Mucosa of rectum (tissue), 2 donors: ENCODE results near the gene FERMT1.
A peak's percentile ranks its signal among the peaks of the same experiment; 100 is the strongest.
"Not testable (repeated sequence)": the region's sequence is repeated elsewhere in the genome, so short reads cannot be mapped to it uniquely, and the experiment has no call there.

Experiments
- H3K27ac ChIP-seq, 2 donors: one replicate each; pipeline ENCODE4 v1.7.0; 2013; ENCODE audit warnings: inconsistent platforms in 2 of 2, low read depth in 2 of 2, low read length in 2 of 2
- H3K27me3 ChIP-seq, 2 donors: one replicate each; pipeline ENCODE4 v1.7.0; 2013; ENCODE audit warnings: low read length in 2 of 2; ENCODE audit not compliant: control insufficient read depth in 2 of 2, insufficient read depth in 2 of 2
- H3K36me3 ChIP-seq, 2 donors: one replicate each; pipeline ENCODE4 v1.7.0; 2013; ENCODE audit warnings: low read length in 2 of 2; ENCODE audit not compliant: control insufficient read depth in 2 of 2, insufficient read depth in 2 of 2
- H3K4me1 ChIP-seq, 2 donors: one replicate each; pipeline ENCODE4 v1.7.0; 2013; ENCODE audit warnings: low read length in 2 of 2, mild to moderate bottlenecking in 1 of 2; ENCODE audit not compliant: control insufficient read depth in 2 of 2, insufficient read depth in 2 of 2
- H3K4me3 ChIP-seq, 2 donors: one replicate each; pipeline ENCODE4 v1.7.0; 2013; ENCODE audit warnings: low read length in 2 of 2
- H3K9ac ChIP-seq, 2 donors: one replicate each; pipeline ENCODE4 v1.7.0; 2013; ENCODE audit warnings: low read length in 2 of 2, low read depth in 1 of 2, mild to moderate bottlenecking in 1 of 2
- H3K9me3 ChIP-seq, 2 donors: one replicate each; pipeline ENCODE4 v1.7.0; 2013; ENCODE audit warnings: low read length in 2 of 2; ENCODE audit not compliant: control insufficient read depth in 2 of 2
- donor health status: healthy.
- donor health status: Normal muscosa, but diverticular disease.

Gene FERMT1

DNA sequence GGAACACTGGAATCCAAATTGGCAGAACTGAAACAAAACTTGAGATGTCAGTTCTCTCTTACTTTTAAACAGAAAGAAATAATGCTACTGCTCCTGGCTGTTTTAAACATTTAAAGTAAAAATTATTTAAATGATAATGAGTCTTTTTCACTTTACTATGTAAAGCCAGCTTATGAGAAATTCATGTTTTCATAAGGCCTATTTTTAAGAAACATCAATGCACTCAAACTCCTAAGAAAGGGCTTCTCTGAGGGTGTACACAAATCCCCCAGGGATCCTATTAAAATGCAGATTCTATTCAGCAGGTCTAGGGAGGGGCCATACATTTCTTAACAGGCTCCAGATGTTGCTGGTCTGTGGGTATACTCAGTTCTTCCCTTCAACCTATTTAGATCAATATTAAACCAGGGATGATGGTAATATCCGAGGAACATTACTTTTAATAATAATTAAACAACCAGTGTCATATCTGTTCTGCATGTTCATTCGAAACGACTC is 2.3 kb downstream of the FERMT1 start:
- Histone ChIP-seq H3K36me3 (peaks cover 16 to 20% of the 10 kb centered on the region in 2 donors), H3K4me3 (peak overlapping the region in 1 of 2 donors; percentile 38), H3K4me1 (peaks cover 8 to 25% of the 10 kb centered on the region in 2 donors), H3K9ac (no peak overlapping the region), H3K27ac (no peak overlapping the region), H3K27me3 (no peaks in the 10 kb centered on the region), H3K9me3 (no peaks in the 10 kb centered on the region)

DNA sequence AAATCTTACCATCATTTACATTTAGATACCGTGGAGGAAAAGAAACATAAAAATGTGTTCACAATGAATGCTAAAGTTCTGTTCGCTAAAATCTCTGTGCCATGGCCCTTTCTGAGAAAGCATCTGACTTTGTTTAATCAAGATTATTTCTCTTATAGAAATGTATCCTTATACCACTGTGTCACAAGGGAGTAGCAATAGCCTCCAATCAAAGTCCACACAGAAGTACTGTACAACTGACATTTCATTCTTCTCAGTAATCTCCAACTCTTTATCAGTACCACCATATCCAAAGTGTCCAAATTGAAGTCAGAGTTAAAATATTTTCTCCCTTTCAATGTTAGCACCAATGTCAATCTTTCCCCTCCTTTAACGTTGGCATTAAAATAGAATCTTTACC is 6.1 kb downstream of the FERMT1 start:
- Histone ChIP-seq H3K27ac (no peak overlapping the region), H3K4me3 (no peak overlapping the region), H3K4me1 (peaks cover 4 to 5% of the 10 kb centered on the region in 2 donors), H3K9ac (no peak overlapping the region), H3K36me3 (peaks cover 39 to 49% of the 10 kb centered on the region in 2 donors), H3K9me3 (peaks cover 0 to 2% of the 10 kb centered on the region in 2 donors), H3K27me3 (no peaks in the 10 kb centered on the region)

DNA sequence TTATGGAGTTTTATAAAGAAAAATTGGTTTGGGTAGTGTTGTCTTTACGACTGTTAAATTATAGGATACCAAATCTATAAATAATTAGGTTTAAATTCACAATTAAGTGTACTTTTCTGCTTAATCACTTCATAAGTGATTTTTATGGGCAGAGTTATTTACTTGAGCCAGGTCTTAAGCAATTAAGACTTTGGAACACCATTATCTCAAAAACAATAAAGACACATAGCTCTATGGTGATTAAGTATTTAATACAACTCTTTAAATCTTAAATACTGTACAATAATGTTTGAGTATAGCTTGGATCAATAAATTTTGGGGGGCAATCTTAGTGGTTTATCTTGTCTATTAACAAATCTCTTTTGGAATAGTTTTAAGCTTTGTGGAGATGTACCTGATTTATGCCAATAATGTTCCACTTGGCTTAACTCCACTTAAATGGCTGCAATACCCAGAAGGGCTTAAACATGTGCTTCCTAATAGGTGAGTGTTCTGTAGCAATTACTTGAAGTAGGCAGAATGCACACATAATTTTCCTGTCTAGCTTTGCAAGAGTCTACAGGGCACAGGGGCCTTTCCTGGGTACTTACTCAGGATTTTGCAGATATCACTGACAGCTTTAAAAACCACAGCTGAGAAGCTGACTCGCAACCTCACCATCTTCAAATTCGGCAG is 7.5 kb downstream of the FERMT1 start:
- H3K9me3 ChIP-seq, result peaks cover 0 to 2% of the 10 kb centered on the region in 2 donors
- H3K27me3 ChIP-seq, result no peaks in the 10 kb centered on the region
- peaks cover 43 to 53% of the 10 kb centered on the region in 2 donors for H3K36me3 ChIP-seq
- no peak overlapping the region for H3K27ac ChIP-seq
- H3K4me1 ChIP-seq, result no peaks in the 10 kb centered on the region
- H3K4me3 ChIP-seq, result no peak overlapping the region
- no peak overlapping the region for H3K9ac ChIP-seq

- Histone ChIP-seq H3K9ac (no peak overlapping the region), H3K9me3 (peaks cover 0 to 2% of the 10 kb centered on the region in 2 donors), H3K36me3 (peaks cover 48 to 59% of the 10 kb centered on the region in 2 donors), H3K27ac (no peak overlapping the region), H3K4me3 (no peak overlapping the region), H3K4me1 (no peaks in the 10 kb centered on the region), H3K27me3 (no peaks in the 10 kb centered on the region)
Observed at GRCh38 chr20:6114696-6115095, 8.1 kb downstream of the FERMT1 start.

DNA sequence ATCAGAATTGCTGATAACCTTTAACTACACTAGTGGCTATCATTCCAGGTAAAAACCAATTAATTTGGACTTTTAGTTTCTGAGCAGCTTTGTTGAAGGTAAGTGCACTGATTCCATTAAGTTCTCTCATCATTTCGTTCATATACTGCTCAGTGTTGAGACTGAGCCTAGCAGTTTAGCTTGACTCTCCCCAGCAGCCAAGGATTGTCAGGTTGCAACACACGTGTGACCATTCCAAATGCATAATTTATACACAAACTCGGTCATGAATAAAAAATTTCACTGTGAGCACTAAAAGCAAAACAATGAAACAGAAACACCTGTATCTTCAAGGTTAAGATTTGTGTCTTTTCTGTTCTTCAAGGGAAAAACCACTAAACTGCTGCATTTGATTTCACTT is 8.9 kb downstream of the FERMT1 start:
- Histone ChIP-seq H3K4me1 (no peaks in the 10 kb centered on the region), H3K9ac (no peak overlapping the region), H3K27ac (no peak overlapping the region), H3K9me3 (peaks cover 0 to 2% of the 10 kb centered on the region in 2 donors), H3K27me3 (no peaks in the 10 kb centered on the region), H3K36me3 (peaks cover 46 to 58% of the 10 kb centered on the region in 2 donors), H3K4me3 (no peak overlapping the region)

DNA sequence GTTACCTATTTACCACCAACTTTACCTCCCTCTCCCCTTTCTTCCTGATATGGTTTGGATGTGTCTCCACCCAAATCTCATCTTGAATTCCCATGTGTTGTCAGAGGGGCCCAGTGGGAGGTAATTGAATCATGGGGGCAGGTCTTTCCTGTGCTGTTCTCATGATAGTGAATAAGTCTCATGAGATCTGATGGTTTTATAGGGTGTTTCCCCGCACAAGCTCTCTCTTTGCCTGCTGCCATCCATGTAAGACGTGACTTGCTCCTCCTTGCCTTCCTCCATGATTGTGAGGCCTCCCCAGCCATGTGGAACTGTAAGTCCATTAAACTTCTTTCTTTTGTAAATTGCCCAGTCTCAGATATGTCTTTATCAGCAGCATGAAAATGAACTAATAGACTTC is 9.9 kb downstream of the FERMT1 start:
- not testable (repeated sequence) for H3K4me1 ChIP-seq, H3K27ac ChIP-seq

DNA sequence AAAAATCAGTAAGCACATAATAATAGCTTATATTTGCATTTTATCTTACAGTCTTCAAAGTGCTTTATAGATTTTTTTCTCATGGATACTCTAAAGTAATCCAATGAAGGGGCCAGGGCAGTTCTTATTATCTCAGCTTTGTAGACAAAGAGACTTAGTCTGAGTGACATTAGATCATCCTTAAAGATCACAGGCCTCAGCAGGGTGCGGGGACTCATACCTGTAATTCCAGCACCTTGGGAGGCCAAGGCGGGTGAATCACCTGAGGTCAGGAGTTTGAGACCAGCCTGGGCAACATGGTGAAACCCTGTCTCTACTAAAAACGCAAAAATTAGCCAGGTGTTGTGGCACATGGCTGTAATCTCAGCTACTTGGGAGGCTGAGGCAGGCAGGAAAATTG is 14.5 kb downstream of the FERMT1 start:
- H3K36me3 ChIP-seq, result peaks cover 27 to 40% of the 10 kb centered on the region in 2 donors
- H3K27me3 ChIP-seq, result no peaks in the 10 kb centered on the region
- H3K9me3 ChIP-seq, result no peaks in the 10 kb centered on the region
- no peak overlapping the region for H3K9ac ChIP-seq
- H3K4me1 ChIP-seq, result peaks cover 0 to 7% of the 10 kb centered on the region in 2 donors
- no peak overlapping the region for H3K4me3 ChIP-seq
- H3K27ac ChIP-seq, result no peak overlapping the region

More for the DNA sequence above, 9.9 kb downstream of the FERMT1 start:
- H3K9ac ChIP-seq, H3K27me3 ChIP-seq, H3K4me3 ChIP-seq, H3K9me3 ChIP-seq: not testable (repeated sequence)
- H3K36me3 ChIP-seq, result peaks cover 43 to 55% of the 10 kb centered on the region in 2 donors

DNA sequence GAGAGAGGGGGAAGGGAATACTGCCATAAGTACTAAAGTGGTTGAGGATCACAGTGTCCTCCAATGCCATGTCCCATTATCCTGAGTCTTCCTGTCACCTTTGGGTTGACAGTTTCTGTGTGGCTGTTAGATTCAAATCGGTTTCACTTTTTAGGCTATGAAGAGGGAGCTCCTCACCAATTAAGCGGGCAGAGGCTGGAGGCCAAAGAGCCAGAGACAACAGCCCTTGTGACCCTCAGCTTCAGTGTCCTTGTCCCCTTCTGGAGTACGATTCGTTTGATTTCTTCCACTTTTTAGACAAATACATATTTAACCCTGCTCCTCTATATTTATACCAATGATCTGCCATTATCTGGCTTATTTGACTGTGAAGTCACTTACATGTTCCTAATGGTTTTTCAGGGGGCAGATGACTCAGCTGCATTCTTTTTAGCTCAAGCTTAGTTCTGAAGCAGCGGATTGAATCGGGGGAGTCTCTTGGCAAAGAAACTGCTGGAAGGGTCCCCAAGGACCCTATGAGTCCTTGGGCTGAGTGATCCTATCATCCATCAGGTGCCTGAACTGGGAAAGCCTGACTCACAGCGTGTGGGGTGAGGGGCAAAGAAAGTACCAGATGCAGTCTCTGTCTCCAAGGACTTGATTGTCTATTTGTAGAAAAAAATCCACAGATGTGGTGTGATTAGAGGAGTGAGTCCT is 18.2 kb downstream of the FERMT1 start:
- Histone ChIP-seq H3K4me3 (no peak overlapping the region), H3K4me1 (peaks cover 11 to 12% of the 10 kb centered on the region in 2 donors), H3K9ac (no peak overlapping the region), H3K27me3 (no peaks in the 10 kb centered on the region), H3K27ac (peak overlapping the region in 1 of 2 donors; percentile 50), H3K36me3 (peaks cover 17 to 26% of the 10 kb centered on the region in 2 donors), H3K9me3 (no peaks in the 10 kb centered on the region)

GRCh38 chr20:6103301-6103700 is 19.5 kb downstream of the FERMT1 start:
- H3K9ac ChIP-seq, result no peak overlapping the region
- H3K27me3 ChIP-seq, result no peaks in the 10 kb centered on the region
- peaks cover 17 to 18% of the 10 kb centered on the region in 2 donors for H3K36me3 ChIP-seq
- peak overlapping the region; percentile 34 to 60 for H3K27ac ChIP-seq
- H3K4me1 ChIP-seq, result peaks cover 11 to 12% of the 10 kb centered on the region in 2 donors
- no peaks in the 10 kb centered on the region for H3K9me3 ChIP-seq
- no peak overlapping the region for H3K4me3 ChIP-seq

- Histone ChIP-seq H3K4me1 (peaks cover 13 to 14% of the 10 kb centered on the region in 2 donors), H3K4me3 (no peak overlapping the region), H3K9me3 (no peaks in the 10 kb centered on the region), H3K27ac (no peak overlapping the region), H3K27me3 (no peaks in the 10 kb centered on the region), H3K9ac (no peak overlapping the region), H3K36me3 (peaks cover 9 to 14% of the 10 kb centered on the region in 2 donors)
Observed at GRCh38 chr20:6101346-6101745, 21.5 kb downstream of the FERMT1 start.
